ENCODE results near the gene MRPL50. TPM values are rescaled to one million over a fixed set of nuclear protein-coding genes. Genes with fewer than 3 reads are reported as not detected.
A peak's percentile ranks its signal among the peaks of the same experiment; 100 is the strongest.

Gene MRPL50
- total RNA-seq, 1 experiment from 2014 or later = 14.0 TPM

DNA sequence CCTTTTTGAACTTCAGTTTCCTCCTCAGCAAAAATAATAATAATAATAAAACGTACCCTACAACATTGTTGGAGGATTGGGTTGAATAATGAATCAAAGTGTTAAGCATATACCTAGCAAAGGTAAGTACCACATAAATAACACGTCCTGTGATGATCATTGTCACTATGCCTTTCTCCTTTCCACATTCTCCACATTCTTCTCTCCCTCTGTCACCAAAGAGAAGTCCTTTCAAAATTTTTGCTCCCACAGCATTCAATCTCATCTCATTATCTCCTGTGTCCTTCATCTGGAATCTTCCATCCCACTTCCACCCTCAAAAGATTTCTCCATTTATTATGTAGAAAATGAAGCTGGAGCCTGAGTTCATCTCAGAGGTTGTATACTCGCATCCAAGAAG lies 44.3 kb upstream of the MRPL50 start:
- TF ChIP-seq, protein P1, sequence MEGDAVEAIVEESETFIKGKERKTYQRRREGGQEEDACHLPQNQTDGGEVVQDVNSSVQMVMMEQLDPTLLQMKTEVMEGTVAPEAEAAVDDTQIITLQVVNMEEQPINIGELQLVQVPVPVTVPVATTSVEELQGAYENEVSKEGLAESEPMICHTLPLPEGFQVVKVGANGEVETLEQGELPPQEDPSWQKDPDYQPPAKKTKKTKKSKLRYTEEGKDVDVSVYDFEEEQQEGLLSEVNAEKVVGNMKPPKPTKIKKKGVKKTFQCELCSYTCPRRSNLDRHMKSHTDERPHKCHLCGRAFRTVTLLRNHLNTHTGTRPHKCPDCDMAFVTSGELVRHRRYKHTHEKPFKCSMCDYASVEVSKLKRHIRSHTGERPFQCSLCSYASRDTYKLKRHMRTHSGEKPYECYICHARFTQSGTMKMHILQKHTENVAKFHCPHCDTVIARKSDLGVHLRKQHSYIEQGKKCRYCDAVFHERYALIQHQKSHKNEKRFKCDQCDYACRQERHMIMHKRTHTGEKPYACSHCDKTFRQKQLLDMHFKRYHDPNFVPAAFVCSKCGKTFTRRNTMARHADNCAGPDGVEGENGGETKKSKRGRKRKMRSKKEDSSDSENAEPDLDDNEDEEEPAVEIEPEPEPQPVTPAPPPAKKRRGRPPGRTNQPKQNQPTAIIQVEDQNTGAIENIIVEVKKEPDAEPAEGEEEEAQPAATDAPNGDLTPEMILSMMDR (IDR thresholded peaks at IDR 0.05; ENCODE audit: unreplicated experiment) = no peak
- no peak for DNase-seq
- H3K4me1 Mint-ChIP-seq (ENCODE audit: low read depth, unreplicated experiment) = peaks cover 19% of the 10 kb centered on the region
- CTCF ChIA-PET = no interaction called here
- no peaks in the 10 kb centered on the region for H3K27me3 Mint-ChIP-seq (ENCODE audit: unreplicated experiment)
- H3K27ac Mint-ChIP-seq (ENCODE audit: unreplicated experiment) = no peak overlapping the region
- intact Hi-C loops (cut with micrococcal nuclease; ENCODE audit: unreplicated experiment) = no loop called here
- H3K36me3 Mint-ChIP-seq (ENCODE audit: insufficient read depth, unreplicated experiment) = peaks cover 6% of the 10 kb centered on the region
- no peaks in the 10 kb centered on the region for H3K9me3 Mint-ChIP-seq (ENCODE audit: low read depth, unreplicated experiment)
- BruUV-seq (replicated peaks) = no TSS peak
- H3K4me3 Mint-ChIP-seq (ENCODE audit: low read depth, unreplicated experiment) = no peak overlapping the region

DNA sequence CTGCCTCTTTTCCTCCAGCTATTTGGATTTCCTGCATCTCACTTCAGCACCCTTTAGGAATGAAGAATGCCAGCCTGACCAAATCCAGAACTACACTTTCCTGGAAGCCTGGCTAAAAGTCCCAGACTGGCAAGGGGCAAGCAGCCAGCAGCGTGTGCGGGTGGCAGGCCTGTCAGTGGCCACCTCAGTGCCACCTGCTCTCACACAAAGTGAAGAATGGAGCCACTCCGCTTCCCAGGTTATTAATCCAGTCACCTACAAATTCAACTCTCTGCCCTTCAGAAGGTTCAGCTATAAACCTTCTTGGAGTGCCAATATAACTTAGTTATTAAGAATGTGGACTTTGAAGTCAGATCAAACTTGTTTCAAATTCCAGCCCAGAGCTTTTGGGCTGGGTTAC lies 43.9 kb upstream of the MRPL50 start:
- TF ChIP-seq, protein P1 (IDR thresholded peaks at IDR 0.05; ENCODE audit: unreplicated experiment) = no peak
- BruUV-seq (replicated peaks) = no TSS peak
- Mint-ChIP-seq H3K9me3 (ENCODE audit: low read depth, unreplicated experiment) (no peaks in the 10 kb centered on the region), H3K27ac (ENCODE audit: unreplicated experiment) (no peak overlapping the region), H3K4me3 (ENCODE audit: low read depth, unreplicated experiment) (no peak overlapping the region), H3K36me3 (ENCODE audit: insufficient read depth, unreplicated experiment) (peaks cover 6% of the 10 kb centered on the region), H3K27me3 (ENCODE audit: unreplicated experiment) (no peaks in the 10 kb centered on the region), H3K4me1 (ENCODE audit: low read depth, unreplicated experiment) (peaks cover 19% of the 10 kb centered on the region)
- DNase-seq = no peak
- CTCF ChIA-PET = no interaction called here
- intact Hi-C loops (cut with micrococcal nuclease; ENCODE audit: unreplicated experiment) = no loop called here

DNA sequence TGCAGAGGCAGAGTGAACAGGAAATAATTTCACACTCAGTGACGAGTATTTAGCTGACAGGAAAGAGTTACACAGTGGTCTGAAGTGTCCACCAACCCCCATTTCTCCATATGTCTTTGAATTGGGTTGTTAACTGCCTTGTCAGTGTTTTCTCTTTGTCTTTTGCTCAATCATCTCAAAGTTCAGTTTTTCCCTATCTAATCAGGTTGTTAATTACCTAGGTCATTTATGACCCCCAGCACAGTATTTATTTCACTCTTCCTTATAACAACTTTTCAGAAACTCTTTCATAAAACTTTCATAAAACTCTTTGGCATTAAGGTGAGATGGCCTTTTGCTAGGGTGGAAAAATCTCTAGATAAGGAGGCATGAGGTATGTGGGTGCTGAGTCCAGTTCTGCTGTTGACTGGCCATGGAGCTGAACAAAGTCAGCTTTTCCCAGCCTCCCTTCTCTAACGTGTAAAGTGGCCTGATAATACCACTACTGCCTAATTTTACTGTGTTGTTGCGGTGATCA lies 42.4 kb upstream of the MRPL50 start:
- CTCF ChIA-PET = no interaction called here
- Mint-ChIP-seq H3K4me1 (ENCODE audit: low read depth, unreplicated experiment) (peaks cover 21% of the 10 kb centered on the region), H3K4me3 (ENCODE audit: low read depth, unreplicated experiment) (no peak overlapping the region), H3K9me3 (ENCODE audit: low read depth, unreplicated experiment) (no peaks in the 10 kb centered on the region), H3K27me3 (ENCODE audit: unreplicated experiment) (no peaks in the 10 kb centered on the region), H3K36me3 (ENCODE audit: insufficient read depth, unreplicated experiment) (peaks cover 6% of the 10 kb centered on the region), H3K27ac (ENCODE audit: unreplicated experiment) (peak overlapping the region; percentile 27)
- BruUV-seq (replicated peaks) = no TSS peak
- TF ChIP-seq, protein P1 (IDR thresholded peaks at IDR 0.05; ENCODE audit: unreplicated experiment) = no peak
- intact Hi-C loops (cut with micrococcal nuclease; ENCODE audit: unreplicated experiment) = no loop called here
- no peak for DNase-seq

DNA sequence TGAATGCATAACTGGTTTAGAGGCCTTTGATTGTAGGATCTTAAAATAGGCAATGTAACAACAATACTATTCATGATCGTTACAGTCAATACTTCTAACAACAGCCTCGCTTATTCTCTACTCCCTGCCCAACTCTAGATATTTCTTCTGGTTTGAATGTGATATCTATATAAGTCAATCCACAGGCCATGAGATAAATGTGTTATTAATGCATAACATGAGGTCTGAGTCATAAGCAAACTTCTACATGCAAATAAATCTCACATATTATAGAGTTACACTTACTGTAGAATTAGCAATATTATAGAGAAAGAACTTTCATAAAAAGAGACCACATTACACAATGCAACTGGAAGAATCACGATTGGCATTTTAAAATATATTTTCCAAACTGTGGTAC lies 40.1 kb upstream of the MRPL50 start:
- CTCF ChIA-PET = interaction anchor here (1.5 kb wide), 1 partner anchor 11 kb away, joined by 4 read pairs; no protein-coding TSS in a partner anchor
- H3K27me3 Mint-ChIP-seq (ENCODE audit: unreplicated experiment) = no peaks in the 10 kb centered on the region
- H3K4me1 Mint-ChIP-seq (ENCODE audit: low read depth, unreplicated experiment) = peaks cover 32% of the 10 kb centered on the region
- no peaks in the 10 kb centered on the region for H3K36me3 Mint-ChIP-seq (ENCODE audit: insufficient read depth, unreplicated experiment)
- DNase-seq = no peak
- H3K9me3 Mint-ChIP-seq (ENCODE audit: low read depth, unreplicated experiment) = no peaks in the 10 kb centered on the region
- H3K4me3 Mint-ChIP-seq (ENCODE audit: low read depth, unreplicated experiment) = no peak overlapping the region
- intact Hi-C loops (cut with micrococcal nuclease; ENCODE audit: unreplicated experiment) = no loop called here
- BruUV-seq (replicated peaks) = no TSS peak
- no peak overlapping the region for H3K27ac Mint-ChIP-seq (ENCODE audit: unreplicated experiment)
- TF ChIP-seq, protein P1 (IDR thresholded peaks at IDR 0.05; ENCODE audit: unreplicated experiment) = no peak
